GM19452 (cell line): ENCODE measurements around the gene AACS.

Experiments used
- ATAC-seq: cut with Tn5 transposase; IDR thresholded peaks from one replicate; pipeline ENCODE4 v1.9.1; 2021; ENCODE audit not compliant: unreplicated experiment

AACS gene

GRCh38 chr12:125183187-125184067, 118.2 kb downstream of the AACS start:
- peak; percentile 71 for ATAC-seq

GRCh38 chr12:125184213-125184967, 119.2 kb downstream of the AACS start:
- ATAC-seq = no peak

GRCh38 chr12:125185311-125185739, 120.1 kb downstream of the AACS start:
- no peak for ATAC-seq

GRCh38 chr12:125185740-125186470, 120.7 kb downstream of the AACS start, which contains the start of gene TMEM132B:
TSS of gene TMEM132B (plus strand) at chr12:125186386.
- peak; percentile 54 for ATAC-seq

GRCh38 chr12:125186471-125187147, 121.4 kb downstream of the AACS start:
- ATAC-seq = peak; percentile 19

GRCh38 chr12:125187148-125187745, 122.0 kb downstream of the AACS start:
- ATAC-seq = no peak

- ATAC-seq = no peak
Observed at GRCh38 chr12:125187780-125188741, 122.8 kb downstream of the AACS start.

- ATAC-seq = no peak
Observed at GRCh38 chr12:125189015-125189414, 123.8 kb downstream of the AACS start.

GRCh38 chr12:125189502-125189901, 124.3 kb downstream of the AACS start:
- ATAC-seq = no peak

GRCh38 chr12:125191361-125192087, 126.3 kb downstream of the AACS start:
- no peak for ATAC-seq

- no peak for ATAC-seq
Observed at GRCh38 chr12:125192690-125193221, 127.5 kb downstream of the AACS start.
